Activated naive CD4-positive, alpha-beta T cell treated with anti-CD3 and anti-CD28 coated beads, Interleukin-2, amount 50 U/mL, for 24 hours (primary cell): ENCODE measurements around the gene NOTCH3.

Experiments used
- H3K27ac Mint-ChIP-seq: one replicate; pipeline ENCODE4 v1.8.0; 2021; ENCODE audit warnings: mild to moderate bottlenecking, mixed read lengths
- H3K27me3 Mint-ChIP-seq: one replicate; pipeline ENCODE4 v1.8.0; 2021; ENCODE audit warnings: mixed read lengths
- H3K36me3 Mint-ChIP-seq: one replicate; pipeline ENCODE4 v1.8.0; 2021; ENCODE audit warnings: mixed read lengths
- H3K4me1 Mint-ChIP-seq: one replicate; pipeline ENCODE4 v1.8.0; 2021; ENCODE audit warnings: mixed read lengths
- H3K4me3 Mint-ChIP-seq: one replicate; pipeline ENCODE4 v1.8.0; 2021; ENCODE audit warnings: mild to moderate bottlenecking, mixed read lengths
- H3K9me3 Mint-ChIP-seq: one replicate; pipeline ENCODE4 v1.8.0; 2021; ENCODE audit warnings: mixed read lengths

Gene NOTCH3

DNA sequence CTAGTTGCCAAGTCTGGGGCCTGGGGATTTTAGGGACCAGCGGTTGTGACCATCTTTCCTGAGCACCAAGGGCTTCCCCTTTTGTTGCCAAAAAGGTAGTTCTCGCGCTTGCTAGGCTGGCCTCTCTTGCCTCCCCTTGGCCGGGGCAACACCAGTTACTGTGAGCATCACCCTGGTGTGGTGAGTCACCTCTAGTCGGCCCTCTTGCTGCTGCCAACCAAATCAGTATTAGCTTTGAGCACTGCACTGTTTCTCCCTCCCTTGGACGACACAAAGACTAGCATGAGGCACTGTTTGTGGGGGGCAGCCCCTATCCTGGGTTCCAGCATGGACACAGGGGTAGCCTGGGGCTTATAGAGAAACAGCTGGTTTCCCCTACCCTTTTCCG, 86.6 kb downstream of the NOTCH3 start:
- Mint-ChIP-seq H3K27me3 (no peaks in the 10 kb centered on the region), H3K27ac (no peak overlapping the region), H3K4me1 (no peaks in the 10 kb centered on the region), H3K4me3 (no peak overlapping the region), H3K36me3 (peaks cover 6% of the 10 kb centered on the region), H3K9me3 (no peaks in the 10 kb centered on the region)

DNA sequence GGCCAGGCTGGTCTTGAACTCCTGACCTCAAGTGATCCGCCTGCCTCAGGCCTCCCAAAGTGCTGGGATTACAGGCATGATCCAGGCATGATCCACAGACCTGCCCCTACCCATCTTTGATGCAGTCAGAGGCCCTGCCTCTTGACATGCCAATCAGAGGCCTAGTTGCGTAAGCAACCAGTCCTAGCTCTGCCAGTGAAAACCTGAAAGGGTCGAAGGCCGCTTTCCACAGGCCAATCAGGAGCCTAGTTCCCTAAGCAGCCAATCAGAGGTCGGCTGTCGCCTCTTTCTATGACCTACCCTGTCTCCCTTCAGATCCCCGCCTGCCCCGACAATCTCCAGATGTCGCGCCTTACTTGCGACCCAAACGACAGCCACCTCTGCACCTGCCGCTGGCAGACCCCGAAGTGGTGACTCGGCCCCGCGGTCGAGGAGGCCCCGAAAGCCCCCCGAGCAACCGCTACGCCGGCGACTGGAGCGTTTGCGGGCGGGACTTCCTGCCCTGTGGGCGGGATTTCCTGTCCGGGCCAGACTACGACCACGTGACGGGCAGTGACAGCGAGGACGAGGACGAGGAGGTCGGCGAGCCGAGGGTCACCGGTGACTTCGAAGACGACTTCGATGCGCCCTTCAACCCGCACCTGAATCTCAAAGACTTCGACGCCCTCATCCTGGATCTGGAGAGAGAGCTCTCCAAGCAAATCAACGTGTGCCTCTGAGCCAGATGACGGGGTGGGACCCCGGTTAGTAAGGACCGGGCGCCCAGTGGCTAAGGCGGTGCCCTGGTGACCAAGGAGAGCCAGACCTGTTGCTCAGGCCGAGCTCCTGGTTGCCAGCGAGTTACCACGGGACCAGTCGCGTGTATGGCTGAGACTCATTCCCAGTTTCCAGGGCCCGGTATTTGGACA, 87.3 kb downstream of the NOTCH3 start:
- Mint-ChIP-seq H3K4me3 (no peak overlapping the region), H3K36me3 (peaks cover 3% of the 10 kb centered on the region), H3K4me1 (peaks cover 1% of the 10 kb centered on the region), H3K9me3 (no peaks in the 10 kb centered on the region), H3K27ac (no peak overlapping the region), H3K27me3 (no peaks in the 10 kb centered on the region)

DNA sequence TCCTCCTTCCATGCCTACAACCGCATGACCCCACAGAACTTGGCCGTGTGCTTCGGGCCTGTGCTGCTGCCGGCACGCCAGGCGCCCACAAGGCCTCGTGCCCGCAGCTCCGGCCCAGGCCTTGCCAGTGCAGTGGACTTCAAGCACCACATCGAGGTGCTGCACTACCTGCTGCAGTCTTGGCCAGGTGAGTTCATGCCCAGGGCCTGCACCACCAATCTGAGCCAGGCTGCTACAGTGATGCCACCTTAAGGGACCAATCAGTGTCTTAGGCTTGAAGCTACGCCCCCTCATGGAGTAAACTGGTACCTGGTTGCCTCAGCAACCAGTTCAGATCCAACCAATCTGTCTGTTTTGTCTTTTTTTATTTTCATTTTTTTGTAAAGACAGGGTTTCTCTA, 88.4 kb downstream of the NOTCH3 start:
- Mint-ChIP-seq H3K4me1 (peaks cover 9% of the 10 kb centered on the region), H3K36me3 (no peaks in the 10 kb centered on the region), H3K9me3 (no peaks in the 10 kb centered on the region), H3K4me3 (no peak overlapping the region), H3K27ac (no peak overlapping the region), H3K27me3 (peaks cover 4% of the 10 kb centered on the region)

DNA sequence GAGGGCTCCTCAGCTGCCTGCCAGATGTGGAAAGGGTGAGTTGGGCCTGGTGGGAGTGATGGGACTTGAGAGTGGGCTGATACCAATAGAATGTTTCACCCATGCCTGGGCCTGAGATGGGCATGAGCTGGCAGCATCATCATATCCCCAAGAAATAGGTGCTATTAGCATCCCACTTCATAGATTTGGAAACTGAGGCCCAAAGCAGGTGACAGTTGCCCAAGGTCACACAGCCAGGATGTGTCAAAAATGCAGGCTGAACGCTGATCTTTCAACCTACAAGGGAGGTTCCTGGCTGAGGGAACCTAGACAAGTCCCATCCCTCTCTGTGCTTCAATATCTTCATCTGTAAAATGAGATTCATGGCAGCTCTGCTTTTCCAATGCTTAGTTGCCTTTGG, 89.0 kb downstream of the NOTCH3 start:
- H3K9me3 Mint-ChIP-seq = no peaks in the 10 kb centered on the region
- no peaks in the 10 kb centered on the region for H3K36me3 Mint-ChIP-seq
- no peak overlapping the region for H3K27ac Mint-ChIP-seq
- H3K27me3 Mint-ChIP-seq = peaks cover 5% of the 10 kb centered on the region
- peaks cover 12% of the 10 kb centered on the region for H3K4me1 Mint-ChIP-seq
- H3K4me3 Mint-ChIP-seq = no peak overlapping the region

DNA sequence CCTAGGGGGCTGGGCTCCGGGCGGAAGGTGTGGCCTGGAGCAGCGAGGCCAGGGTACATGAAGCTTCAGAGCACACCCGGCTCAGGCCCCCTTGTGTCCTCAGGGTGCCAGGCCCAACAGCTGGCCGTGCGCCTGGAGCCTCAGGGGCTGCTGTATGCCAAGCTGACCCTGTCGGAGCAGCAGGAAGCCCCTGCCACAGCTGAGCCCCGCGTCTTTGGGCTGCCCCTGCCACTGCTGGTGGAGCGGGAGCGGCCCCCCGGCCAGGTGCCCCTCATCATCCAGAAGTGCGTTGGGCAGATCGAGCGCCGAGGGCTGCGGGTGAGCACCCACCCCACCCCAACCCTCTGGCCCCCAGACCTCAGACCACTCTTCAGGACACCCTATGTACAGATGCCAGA, 90.4 kb downstream of the NOTCH3 start:
- Mint-ChIP-seq H3K4me3 (no peak overlapping the region), H3K9me3 (no peaks in the 10 kb centered on the region), H3K4me1 (peaks cover 20% of the 10 kb centered on the region), H3K27me3 (peaks cover 11% of the 10 kb centered on the region), H3K36me3 (peaks cover 2% of the 10 kb centered on the region), H3K27ac (no peak overlapping the region)

DNA sequence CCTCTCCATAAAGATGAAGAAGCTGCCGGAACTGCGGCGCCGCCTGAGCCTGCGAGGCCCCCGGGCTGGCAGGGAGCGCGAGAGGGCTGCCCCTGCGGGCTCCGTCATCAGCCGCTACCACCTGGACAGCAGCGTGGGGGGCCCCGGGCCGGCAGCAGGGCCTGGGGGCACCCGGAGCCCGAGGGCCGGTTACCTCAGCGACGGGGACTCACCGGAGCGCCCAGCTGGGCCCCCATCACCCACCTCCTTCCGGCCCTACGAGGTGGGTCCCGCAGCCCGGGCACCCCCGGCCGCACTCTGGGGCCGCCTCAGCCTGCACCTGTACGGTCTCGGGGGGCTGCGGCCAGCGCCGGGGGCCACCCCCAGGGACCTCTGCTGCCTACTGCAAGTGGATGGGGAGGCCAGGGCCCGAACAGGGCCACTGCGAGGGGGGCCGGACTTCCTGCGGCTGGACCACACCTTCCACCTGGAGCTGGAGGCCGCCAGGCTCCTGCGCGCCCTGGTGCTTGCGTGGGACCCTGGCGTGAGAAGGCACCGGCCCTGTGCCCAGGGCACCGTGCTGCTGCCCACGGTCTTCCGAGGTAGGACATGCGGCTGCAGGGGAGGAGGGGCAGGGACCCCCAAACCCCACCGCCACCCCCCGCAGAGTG, 90.9 kb downstream of the NOTCH3 start:
- H3K4me1 Mint-ChIP-seq = peaks cover 20% of the 10 kb centered on the region
- peaks cover 2% of the 10 kb centered on the region for H3K36me3 Mint-ChIP-seq
- H3K27me3 Mint-ChIP-seq = peaks cover 11% of the 10 kb centered on the region
- H3K27ac Mint-ChIP-seq = no peak overlapping the region
- no peak overlapping the region for H3K4me3 Mint-ChIP-seq
- no peaks in the 10 kb centered on the region for H3K9me3 Mint-ChIP-seq
